OCI-LY3 (cell line): ENCODE data around the gene SLC24A4.

Source experiments
- CTCF ChIP-seq: fragments of 200-600, 300-600 bp; sonication (generic); IDR thresholded peaks from 2 replicates; pipeline ENCODE4 v1.5.1; 2014; ENCODE audit warnings: antibody characterized with exemption, low read length, low read depth
- EZH2phosphoT487 ChIP-seq: fragments of 200-600 bp; shearing (Covaris generic); IDR thresholded peaks from 2 replicates; pipeline ENCODE4 v1.6.1; 2018; ENCODE audit warnings: antibody characterized with exemption, mixed run types, low read depth

- no peak for TF ChIP-seq CTCF
- TF ChIP-seq EZH2phosphoT487: no peak
Observed at GRCh38 chr14:92497391-92497790, 174.4 kb downstream of the SLC24A4 start.
